Measurements from ENCODE around the gene ZFHX3.
A peak's percentile ranks its signal among the peaks of the same experiment; 100 is the strongest.

ZFHX3 gene

DNA sequence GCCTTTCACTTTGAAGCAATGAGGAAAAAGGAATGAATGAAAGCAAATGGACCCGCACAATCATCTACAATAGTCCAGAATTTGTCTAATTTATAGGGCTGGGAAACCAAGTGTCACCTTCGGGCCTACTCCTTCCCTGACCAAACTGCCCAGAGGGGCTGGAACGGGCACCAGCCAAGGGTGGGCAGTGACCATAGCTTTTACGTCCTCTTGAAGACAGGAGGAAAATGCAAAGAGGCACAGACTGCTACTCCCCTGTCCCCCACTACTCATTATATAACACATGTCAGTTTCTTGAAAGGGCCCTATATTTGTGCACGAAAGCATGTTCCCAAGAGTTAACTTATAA is 122.3 kb downstream of the ZFHX3 start:
- no peak for DNase-seq

DNA sequence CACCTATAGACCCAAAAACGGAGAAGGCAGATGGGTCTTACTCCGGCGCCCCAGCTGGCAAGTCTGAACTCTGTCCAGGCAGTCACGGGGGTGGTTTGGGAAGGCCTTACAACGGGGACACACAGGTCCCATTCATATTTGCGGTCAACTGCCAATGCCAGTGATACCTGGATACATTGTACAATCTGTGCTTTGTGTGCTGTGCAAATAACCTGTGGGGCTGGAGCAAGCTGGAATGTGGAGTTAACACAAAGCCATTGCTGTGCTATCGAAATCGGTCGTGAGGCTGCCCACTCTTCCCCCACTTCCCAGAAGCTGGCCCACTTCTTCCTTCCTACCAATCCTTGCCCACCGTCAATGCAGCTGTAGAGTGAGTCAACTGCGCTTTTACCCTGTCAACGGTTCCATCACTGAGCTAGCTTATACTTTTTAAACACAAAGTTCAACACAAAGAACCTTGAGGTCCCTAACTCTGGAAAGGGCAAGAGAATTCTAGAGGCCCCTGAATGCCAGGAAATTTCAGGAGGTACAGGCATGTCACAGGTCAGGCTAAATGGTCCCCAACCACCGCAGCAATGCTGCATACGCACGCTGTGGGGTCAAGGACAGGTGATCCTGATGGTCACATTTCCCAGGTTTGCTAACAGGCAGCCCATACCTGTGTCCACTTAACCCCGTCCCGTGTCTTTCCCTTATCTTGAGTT is 122.8 kb downstream of the ZFHX3 start:
- DNase-seq = no peak

- no peak for DNase-seq
These were observed 123.4 kb downstream of the ZFHX3 start for GRCh38 chr16:72924537-72924926.

- no peak for DNase-seq
These were observed 124.2 kb downstream of the ZFHX3 start for GRCh38 chr16:72923757-72924156.

- no peak for DNase-seq
These were observed 125.2 kb downstream of the ZFHX3 start for GRCh38 chr16:72922714-72923113.

DNA sequence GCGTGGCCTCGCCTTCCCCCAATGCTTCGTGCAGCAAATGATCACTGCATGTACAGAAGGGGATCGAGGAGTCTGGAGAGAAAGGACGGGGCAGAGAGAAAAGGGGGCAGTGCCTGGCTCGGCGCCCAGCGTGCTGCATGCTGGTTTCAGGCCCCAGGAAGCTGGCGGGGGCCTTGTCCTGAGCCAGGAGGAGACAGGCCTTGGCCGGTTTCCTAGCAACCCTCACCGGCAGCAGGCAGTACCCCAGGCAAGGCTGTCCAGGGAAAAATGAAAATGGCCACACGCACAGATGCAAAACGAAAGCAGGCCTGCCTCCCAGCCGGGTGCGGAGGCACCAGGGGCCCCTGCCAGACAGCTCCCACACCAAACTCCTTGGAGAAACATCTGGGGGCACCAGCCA is 126.3 kb downstream of the ZFHX3 start:
- peak; percentile 36 for DNase-seq

DNA sequence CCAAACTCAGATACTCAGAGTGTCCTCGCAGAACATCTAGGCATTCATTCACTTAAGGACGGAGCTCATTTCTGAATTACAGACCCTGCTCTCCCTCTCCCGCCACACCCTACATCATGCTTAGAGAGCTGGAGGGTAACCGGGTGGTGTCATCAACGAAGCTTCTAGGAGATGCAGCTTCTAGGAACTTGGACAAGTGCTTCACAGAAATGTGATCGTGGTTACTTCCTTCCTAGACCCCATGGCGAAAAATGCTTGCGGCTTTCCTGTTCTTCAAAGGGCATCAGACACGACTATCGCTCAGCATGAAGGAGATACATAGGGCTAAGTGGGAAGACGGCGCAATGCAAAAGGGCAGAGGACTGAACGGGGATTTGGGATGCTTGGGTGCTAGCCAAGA is 126.8 kb downstream of the ZFHX3 start:
- no peak for DNase-seq

DNA sequence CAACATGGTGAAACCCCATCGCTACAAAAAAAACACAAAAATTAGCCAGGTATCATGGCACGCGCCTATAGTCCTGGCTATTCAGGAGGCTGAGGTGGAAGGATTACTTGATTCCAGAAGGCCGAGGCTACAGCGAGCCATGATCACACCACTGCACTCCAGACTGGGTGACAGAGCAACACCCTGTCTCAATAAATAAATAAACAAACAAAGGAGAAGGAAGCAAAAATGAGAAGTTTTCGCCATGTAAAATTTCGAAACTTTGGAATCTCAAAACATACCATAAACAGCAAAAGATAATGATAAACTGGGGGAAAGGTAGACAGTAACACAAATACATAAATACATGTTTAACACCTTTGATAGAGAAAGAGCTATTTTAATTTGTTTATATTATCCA is 130.9 kb downstream of the ZFHX3 start:
- DNase-seq = no peak

- no peak for DNase-seq
These were observed 132.6 kb downstream of the ZFHX3 start for GRCh38 chr16:72915331-72915730.

DNA sequence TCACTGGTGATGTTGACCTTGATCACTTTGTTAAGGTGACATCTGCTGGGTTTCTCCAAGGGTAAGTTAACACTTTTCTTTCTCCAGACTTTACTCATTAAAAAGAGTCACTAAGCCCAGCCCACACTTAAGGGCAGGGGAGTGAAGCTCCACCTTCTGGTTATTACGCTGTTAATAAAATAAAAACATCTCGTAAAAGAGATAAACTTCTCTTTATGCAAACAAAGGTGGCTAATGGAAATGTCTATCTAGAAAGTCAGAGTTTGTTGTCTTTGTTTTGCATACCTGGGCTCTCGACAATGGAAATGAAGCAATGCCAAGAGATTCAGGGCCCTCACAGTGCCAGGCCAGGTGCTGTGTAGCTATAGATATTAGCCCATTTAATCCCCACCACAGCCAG is 134.4 kb downstream of the ZFHX3 start:
- no peak for DNase-seq

- DNase-seq = no peak
These were observed 136.0 kb downstream of the ZFHX3 start for GRCh38 chr16:72911971-72912370.

DNA sequence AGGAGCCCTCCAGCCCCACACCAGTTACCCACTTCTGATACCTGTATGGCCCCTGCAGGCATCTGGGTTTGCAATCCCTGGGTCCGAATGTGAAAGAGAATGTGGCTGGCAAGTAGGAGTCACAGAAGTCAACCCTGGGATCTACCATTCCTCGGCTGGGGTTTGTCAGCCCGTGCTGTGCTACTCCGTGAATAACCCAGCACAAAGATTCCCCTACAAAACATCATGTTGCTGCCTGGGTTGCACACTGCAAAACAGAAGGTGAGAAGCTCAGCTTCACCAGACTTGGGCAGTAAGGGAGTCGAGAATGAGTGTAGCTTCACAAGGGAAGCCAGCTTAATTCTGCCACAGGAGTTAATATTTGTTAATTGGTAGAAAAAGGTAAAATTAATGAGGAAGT is 137.1 kb downstream of the ZFHX3 start:
- DNase-seq = no peak

DNA sequence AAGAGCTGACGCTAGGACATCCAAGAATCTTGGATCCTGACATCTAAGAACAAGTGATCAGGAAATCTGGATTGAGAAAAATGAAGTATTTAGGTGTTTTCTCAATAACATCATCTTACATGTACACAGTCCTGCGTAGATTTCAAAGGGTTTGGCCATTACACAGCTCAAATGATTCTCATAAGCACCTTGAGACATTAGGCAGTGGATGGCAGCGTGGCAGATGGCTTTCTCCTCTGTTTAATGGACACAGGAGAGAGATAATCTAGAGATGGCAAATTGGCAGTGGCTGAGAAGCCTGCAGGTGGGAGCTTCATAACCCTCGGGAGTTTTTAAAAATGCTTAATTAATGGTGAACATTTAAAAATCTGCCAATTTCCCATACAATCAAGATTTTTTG is 137.5 kb downstream of the ZFHX3 start:
- no peak for DNase-seq

GRCh38 chr16:72909196-72909595 is 138.7 kb downstream of the ZFHX3 start:
- no peak for DNase-seq

- DNase-seq = no peak
These were observed 139.4 kb downstream of the ZFHX3 start for GRCh38 chr16:72908362-72909167.

GRCh38 chr16:72905581-72905980 is 142.3 kb downstream of the ZFHX3 start:
- no peak for DNase-seq

- DNase-seq = no peak
These were observed 144.8 kb downstream of the ZFHX3 start for GRCh38 chr16:72903176-72903575.

- no peak for DNase-seq
These were observed 145.7 kb downstream of the ZFHX3 start for GRCh38 chr16:72902206-72902605.

DNA sequence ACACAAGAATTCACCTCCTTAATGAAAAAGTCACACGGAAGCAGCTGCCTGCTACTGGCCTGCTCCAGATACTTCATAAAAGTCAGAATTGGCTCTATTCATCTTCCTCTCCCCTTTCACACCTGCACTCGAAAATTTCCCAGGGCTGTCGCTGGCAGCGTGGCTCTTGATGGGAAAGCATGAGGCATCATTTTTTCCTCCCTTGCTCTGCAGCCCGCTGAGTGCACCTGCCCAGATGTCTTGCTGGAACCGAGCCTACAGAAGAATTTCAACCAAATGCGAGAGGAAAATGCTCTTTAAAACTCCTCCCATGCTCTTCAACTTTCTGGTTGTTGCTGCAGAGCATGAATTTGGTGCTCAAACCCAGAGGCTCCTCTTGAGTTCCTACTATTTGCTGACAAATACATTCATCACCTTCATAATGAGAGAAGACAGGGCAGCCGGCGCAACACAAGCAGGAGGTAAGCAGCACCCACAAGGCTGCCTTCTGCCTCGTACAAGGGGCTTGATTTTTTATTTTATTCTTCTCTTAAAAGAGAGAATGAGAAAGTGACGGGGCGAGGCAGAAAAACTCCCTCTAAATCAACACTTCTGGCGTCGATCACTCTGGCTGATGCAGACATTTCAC is 146.8 kb downstream of the ZFHX3 start:
- DNase-seq = no peak

DNA sequence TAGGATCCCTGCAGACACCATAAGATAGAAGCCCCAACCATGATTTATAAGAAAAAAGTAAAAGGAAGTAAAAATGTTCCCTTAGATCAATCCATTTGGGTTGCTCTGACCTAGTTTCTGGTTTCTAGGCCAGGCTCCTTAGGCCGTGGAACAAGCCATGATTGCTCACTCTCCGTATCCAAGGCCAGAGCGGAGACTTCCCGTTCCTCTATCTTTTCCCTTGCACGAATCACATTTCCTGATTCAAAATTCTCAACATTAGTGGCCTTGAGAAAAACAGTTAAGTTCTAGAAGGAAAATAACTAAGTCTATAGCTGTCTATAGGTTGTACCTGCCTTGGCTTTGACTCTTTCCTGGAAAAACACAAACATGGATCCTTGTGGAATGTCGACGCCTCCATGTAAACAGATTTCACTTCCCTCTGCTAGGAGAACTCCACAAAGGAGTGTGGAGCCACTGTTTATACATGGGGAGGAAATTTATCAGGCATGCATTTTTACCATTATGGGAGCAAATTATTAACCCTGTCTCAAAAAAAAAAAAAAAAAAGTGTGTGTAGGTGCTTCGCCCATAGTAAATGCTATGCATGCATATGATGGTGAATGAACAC is 149.6 kb downstream of the ZFHX3 start:
- no peak for DNase-seq

DNA sequence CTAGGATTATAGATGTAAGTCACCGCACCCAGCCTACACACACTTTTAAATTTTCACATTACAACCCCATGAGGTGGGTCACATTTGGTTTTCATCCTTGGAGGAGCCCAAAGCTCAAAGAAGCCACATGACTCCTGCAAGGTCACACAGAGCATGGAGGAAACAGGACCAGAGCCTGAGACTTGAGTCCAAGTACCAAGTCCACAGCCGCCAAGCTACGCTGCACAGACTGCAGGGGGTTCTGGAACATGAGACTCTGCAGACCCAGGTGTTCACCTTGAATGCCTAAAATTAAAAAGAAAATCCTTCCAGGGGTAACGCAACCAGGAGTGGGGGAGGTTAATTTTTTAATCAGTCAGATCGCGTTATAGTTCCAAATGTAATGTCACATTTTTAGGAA is 150.2 kb downstream of the ZFHX3 start:
- DNase-seq = no peak

- DNase-seq = no peak
These were observed 151.3 kb downstream of the ZFHX3 start for GRCh38 chr16:72896485-72897118.

- no peak for DNase-seq
These were observed 152.0 kb downstream of the ZFHX3 start for GRCh38 chr16:72895951-72896350.
